Activated CD4-positive, alpha-beta T cell treated with anti-CD3 and anti-CD28 coated beads for 4 hours (primary cell): ENCODE results near the gene PCDHA7.
"Not testable (repeated sequence)": the region's sequence is repeated elsewhere in the genome, so short reads cannot be mapped to it uniquely, and the experiment has no call there.

Experiments
- DNase-seq, 2 donors: peaks; one replicate each; pipeline ENCODE4 v3.0.0-alpha.2; 2020

The PCDHA7 gene, protein sequence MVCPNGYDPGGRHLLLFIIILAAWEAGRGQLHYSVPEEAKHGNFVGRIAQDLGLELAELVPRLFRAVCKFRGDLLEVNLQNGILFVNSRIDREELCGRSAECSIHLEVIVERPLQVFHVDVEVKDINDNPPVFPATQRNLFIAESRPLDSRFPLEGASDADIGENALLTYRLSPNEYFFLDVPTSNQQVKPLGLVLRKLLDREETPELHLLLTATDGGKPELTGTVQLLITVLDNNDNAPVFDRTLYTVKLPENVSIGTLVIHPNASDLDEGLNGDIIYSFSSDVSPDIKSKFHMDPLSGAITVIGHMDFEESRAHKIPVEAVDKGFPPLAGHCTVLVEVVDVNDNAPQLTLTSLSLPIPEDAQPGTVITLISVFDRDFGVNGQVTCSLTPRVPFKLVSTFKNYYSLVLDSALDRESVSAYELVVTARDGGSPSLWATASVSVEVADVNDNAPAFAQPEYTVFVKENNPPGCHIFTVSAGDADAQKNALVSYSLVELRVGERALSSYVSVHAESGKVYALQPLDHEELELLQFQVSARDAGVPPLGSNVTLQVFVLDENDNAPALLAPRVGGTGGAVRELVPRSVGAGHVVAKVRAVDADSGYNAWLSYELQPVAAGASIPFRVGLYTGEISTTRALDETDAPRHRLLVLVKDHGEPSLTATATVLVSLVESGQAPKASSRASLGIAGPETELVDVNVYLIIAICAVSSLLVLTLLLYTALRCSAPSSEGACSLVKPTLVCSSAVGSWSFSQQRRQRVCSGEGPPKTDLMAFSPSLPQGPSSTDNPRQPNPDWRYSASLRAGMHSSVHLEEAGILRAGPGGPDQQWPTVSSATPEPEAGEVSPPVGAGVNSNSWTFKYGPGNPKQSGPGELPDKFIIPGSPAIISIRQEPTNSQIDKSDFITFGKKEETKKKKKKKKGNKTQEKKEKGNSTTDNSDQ

DNA sequence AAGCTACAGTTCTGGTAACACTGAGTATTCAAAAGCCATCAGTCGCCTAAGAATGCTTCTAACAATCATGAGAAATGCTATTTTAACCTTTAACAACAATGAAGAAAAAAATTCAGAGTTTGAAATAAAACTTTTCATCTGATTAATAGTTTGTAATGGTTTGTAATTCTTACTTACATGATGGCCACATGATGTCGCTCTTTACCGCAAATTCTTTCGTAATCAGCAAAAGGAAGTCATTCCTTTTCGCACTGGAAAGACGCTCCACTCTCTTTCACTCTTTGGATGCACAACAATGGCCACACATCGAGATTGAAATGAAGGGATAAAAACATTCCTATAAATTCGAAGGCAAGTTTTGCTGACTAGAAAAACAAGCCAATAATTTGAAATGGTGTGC lies at the start of gene PCDHA7:
PCDHA7 (plus strand) TSS at position 277 of the 400 bp plus-strand sequence; CDS start at position 392, 115 bp downstream.
- no peak for DNase-seq

DNA sequence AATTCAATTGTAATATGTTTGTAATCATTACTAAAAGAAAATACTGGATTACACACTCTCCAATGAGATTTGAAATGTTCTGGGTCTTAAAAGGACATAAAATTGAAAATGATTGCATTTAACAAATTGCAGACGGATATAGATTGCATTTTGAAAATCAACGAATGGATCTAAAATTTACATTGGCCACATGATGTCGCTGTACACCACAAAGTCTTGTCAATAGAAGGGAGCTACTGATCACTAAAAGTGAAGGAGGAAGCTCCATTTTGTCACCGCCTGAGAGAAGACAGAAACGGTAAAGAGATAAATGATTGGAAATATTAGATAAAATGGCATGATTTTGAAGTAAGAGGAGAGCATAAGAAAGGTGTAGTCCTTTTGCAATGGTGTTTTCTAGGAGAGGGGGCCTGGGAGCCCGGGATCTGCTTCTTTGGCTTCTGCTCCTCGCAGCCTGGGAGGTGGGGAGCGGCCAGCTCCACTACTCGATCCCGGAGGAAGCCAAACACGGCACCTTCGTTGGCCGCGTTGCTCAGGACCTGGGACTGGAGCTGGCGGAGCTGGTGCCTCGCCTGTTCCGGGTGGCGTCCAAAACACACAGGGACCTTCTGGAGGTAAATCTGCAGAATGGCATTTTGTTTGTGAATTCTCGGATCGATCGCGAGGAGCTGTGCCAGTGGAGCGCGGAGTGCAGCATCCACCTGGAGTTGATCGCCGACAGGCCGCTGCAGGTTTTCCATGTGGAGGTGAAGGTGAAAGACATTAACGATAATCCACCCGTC lies 48.0 kb upstream of the PCDHA7 start, which contains the start of gene PCDHA1:
PCDHA1 (plus strand) TSS at position 236 of the 782 bp plus-strand sequence.
- no peak for DNase-seq

DNA sequence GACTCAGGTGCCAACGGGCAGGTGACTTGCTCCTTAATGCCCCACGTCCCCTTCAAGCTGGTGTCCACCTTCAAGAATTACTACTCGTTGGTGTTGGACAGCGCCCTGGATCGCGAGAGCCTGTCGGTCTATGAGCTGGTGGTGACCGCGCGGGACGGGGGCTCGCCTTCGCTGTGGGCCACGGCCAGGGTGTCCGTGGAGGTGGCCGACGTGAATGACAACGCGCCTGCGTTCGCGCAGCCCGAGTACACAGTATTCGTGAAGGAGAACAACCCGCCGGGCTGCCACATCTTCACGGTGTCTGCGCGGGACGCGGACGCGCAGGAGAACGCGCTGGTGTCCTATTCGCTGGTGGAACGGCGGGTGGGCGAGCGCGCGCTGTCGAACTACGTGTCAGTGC lies 46.6 kb upstream of the PCDHA7 start:
- not testable (repeated sequence) for DNase-seq

DNA sequence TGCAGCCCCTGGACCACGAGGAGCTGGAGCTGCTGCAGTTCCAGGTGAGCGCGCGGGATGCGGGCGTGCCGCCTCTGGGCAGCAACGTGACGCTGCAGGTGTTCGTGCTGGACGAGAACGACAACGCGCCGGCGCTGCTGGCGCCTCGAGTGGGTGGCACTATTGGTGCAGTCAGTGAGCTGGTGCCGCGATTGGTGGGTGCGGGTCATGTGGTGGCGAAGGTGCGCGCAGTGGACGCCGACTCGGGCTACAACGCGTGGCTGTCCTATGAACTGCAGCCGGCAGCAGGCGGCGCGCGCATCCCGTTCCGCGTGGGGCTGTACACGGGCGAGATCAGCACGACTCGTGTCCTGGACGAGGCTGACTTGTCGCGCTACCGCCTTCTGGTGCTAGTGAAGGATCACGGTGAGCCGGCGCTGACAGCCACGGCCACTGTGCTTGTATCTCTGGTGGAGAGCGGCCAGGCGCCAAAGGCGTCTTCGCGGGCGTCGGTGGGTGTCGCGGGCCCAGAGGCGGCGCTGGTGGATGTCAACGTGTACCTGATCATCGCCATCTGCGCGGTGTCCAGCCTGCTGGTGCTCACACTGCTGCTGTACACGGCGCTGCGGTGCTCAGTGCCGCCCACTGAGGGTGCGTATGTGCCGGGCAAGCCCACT lies 46.1 kb upstream of the PCDHA7 start:
- DNase-seq, result not testable (repeated sequence)

DNA sequence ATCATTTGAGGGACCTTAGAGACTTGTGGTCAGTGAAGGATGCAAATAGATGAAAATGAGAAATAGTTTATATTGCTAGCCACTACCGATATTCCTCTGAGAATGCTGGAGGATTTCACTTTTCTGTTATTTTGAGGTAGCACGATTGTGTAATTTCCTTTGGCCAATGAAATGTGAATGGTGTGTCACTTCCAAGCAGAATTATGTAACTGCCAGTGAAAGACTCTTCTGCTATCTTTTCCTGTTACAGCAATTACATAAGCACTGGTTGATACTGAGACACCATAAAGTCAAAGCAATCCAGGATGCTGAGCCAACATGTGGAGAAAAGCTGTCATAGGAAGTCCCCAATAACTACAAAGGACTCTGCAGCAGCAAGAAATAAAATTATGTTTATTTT lies 43.0 kb upstream of the PCDHA7 start:
- no peak for DNase-seq

DNA sequence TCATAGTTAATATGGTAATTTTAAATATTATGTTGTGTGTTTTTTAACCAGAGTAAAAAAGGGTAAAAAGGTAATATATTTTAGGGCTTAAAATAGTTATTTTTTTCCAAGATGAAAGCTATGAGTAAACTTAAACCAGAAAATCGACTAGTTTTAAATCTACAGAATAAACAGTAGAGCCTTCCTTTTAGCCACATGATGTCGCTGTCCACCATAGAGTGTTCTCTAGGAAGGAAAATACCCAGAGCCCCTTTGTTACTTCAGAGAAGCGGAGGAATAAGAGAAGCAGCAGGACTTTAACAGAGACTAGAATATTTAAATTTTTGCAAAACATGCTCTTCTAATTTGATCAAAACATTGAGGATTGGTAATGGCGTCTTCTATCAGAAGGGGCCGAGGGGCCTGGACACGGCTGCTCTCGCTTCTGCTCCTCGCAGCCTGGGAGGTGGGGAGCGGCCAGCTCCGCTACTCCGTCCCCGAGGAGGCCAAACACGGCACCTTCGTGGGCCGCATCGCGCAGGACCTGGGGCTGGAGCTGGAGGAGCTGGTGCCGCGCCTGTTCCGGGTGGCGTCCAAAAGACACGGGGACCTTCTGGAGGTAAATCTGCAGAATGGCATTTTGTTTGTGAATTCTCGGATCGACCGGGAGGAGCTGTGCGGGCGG lies 39.3 kb upstream of the PCDHA7 start, which contains the start of gene PCDHA2:
PCDHA2 (plus strand) TSS at position 258 of the 664 bp plus-strand sequence.
- no peak for DNase-seq

DNA sequence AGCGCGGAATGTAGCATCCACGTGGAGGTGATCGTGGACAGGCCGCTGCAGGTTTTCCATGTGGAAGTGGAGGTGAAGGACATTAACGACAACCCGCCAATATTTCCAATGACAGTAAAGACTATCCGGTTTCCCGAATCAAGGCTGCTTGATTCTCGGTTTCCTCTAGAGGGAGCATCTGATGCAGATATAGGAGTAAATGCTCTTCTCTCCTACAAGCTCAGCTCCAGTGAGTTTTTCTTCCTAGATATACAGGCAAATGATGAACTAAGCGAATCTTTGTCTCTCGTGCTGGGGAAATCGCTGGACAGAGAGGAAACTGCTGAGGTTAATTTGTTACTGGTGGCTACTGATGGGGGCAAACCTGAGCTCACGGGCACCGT lies 38.8 kb upstream of the PCDHA7 start:
- DNase-seq, result no peak

DNA sequence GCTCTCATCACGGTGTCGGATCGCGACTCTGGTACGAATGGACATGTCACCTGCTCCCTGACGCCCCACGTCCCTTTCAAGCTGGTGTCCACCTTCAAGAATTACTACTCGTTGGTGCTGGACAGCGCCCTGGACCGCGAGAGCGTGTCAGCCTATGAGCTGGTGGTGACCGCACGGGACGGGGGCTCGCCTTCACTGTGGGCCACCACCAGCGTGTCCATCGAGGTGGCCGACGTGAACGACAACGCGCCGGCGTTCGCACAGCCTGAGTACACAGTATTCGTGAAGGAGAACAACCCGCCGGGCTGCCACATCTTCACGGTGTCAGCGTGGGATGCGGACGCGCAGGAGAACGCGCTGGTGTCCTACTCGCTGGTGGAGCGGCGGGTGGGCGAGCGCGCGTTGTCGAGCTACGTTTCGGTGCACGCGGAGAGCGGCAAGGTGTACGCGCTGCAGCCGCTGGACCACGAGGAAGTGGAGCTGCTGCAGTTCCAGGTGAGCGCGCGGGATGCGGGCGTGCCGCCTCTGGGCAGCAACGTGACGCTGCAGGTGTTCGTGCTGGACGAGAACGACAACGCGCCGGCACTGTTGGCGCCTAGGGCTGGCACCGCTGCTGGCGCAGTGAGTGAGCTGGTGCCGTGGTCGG lies 37.9 kb upstream of the PCDHA7 start:
- not testable (repeated sequence) for DNase-seq

DNA sequence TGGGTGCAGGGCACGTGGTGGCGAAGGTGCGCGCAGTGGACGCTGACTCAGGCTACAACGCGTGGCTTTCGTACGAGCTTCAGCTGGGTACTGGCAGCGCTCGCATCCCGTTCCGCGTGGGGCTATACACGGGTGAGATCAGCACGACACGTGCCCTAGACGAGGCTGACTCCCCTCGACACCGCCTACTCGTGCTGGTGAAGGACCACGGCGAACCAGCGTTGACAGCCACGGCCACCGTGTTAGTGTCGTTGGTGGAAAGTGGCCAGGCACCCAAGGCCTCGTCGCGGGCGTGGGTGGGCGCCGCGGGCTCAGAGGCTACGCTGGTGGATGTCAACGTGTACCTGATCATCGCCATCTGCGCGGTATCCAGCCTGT lies 37.4 kb upstream of the PCDHA7 start:
- DNase-seq, result no peak

DNA sequence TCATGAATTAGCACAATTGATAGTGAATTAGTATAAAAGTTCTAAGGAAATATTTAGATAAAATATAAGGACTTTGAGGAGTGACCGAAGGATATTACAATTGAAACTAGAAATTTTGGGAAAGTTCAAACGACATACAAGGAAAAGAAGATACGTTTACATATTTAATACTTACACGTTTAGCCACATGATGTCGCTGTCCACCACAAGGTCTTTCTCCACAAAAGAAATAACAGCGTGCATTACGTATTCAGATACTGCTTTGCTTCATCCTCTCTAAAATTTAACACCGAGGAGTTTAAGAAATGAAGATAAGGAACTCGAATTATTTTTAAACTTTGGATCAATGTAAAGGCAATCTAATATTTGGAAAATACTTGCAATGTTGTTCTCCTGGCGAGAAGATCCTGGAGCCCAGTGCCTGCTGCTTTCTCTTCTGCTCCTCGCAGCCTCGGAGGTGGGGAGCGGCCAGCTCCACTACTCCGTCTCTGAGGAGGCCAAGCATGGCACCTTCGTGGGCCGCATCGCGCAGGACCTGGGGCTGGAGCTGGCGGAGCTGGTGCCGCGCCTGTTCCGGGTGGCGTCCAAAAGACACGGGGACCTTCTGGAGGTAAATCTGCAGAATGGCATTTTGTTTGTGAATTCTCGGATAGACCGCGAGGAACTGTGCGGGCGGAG lies 33.1 kb upstream of the PCDHA7 start, which contains the start of gene PCDHA3:
PCDHA3 (plus strand) TSS at position 242 of the 678 bp plus-strand sequence.
- DNase-seq, result no peak

DNA sequence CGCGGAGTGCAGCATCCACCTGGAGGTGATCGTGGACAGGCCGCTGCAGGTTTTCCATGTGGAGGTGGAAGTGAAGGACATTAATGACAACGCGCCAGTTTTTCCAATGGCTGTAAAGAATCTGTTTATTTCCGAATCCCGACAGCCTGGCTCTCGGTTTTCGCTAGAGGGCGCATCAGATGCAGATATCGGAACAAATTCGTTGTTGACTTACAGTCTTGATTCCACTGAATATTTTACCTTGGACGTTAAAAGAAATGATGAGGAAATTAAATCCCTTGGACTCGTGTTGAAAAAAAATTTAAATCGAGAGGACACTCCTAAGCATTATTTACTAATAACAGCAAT lies 32.6 kb upstream of the PCDHA7 start:
- DNase-seq, result no peak

DNA sequence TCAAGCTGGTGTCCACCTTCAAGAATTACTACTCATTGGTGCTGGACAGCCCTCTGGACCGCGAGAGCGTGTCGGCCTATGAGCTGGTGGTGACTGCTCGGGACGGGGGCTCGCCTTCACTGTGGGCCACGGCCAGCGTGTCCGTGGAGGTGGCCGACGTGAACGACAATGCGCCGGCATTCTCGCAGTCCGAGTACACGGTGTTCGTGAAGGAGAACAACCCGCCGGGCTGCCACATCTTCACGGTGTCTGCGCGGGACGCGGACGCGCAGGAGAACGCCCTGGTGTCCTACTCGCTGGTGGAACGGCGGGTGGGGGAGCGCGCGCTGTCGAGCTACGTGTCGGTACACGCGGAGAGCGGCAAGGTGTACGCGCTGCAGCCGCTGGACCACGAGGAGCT lies 31.7 kb upstream of the PCDHA7 start:
- not testable (repeated sequence) for DNase-seq

DNA sequence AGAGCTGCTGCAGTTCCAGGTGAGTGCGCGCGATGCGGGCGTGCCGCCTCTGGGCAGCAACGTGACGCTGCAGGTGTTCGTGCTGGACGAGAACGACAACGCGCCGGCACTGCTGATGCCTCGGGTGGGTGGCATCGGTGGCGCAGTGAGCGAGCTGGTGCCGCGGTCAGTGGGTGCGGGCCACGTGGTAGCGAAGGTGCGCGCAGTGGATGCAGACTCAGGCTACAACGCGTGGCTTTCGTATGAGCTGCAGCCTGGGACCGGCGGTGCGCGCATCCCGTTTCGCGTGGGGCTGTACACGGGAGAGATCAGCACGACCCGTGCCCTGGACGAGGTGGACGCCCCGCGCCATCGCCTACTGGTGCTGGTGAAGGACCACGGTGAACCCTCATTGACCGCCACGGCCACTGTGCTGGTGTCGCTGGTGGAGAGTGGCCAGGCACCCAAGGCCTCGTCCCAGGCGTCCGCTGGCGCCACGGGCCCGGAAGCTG lies 31.2 kb upstream of the PCDHA7 start:
- no peak for DNase-seq

DNA sequence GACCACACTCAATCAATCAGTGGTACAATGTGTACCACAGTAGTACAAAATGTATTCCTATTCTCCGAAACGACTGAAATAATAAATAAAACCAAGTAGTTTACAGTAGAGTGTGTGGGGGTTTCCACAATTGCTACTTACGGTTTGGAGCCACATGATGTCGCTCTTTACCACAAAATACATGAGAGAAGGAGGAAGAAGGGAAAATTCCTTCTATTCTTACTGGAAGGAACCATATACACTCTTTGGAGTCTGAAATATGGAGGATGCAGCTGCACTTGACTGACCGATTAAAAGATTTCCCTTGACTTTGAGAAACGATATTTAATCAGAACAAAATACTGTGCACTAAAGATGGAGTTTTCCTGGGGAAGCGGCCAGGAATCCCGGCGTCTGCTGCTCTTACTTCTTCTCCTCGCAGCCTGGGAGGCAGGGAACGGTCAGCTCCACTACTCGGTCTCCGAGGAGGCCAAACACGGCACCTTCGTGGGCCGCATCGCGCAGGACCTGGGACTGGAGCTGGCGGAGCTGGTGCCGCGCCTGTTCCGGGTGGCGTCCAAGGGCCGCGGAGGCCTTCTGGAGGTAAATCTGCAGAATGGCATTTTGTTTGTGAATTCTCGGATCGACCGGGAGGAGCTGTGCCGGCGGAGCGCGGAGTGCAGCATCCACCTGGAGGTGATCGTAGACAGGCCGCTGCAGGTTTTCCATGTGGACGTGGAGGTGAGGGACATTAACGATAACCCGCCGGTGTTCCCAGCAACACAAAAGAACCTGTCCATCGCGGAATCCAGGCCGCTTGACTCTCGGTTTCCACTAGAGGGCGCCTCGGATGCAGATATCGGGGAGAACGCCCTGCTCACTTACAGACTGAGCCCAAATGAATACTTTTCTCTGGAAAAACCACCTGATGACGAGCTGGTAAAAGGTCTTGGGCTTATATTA lies 27.0 kb upstream of the PCDHA7 start, which contains the start of gene PCDHA4:
PCDHA4 (plus strand) TSS at position 235 of the 942 bp plus-strand sequence.
- DNase-seq, result no peak

DNA sequence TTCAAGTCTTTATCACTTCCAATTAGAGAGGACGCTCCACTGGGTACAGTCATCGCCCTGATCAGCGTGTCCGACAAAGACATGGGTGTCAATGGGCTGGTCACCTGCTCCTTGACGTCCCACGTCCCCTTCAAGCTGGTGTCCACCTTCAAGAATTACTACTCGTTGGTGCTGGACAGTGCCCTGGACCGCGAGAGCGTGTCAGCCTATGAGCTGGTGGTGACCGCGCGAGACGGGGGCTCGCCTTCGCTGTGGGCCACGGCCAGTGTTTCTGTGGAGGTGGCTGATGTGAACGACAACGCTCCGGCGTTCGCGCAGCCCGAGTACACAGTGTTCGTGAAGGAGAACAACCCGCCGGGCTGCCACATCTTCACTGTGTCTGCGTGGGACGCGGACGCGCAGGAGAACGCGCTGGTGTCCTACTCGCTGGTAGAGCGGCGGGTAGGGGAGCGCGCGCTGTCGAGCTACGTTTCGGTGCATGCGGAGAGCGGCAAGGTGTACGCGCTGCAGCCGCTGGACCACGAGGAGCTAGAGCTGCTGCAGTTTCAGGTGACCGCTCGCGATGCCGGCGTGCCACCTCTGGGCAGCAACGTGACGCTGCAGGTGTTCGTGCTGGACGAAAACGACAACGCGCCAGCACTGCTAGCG lies 25.7 kb upstream of the PCDHA7 start:
- not testable (repeated sequence) for DNase-seq

DNA sequence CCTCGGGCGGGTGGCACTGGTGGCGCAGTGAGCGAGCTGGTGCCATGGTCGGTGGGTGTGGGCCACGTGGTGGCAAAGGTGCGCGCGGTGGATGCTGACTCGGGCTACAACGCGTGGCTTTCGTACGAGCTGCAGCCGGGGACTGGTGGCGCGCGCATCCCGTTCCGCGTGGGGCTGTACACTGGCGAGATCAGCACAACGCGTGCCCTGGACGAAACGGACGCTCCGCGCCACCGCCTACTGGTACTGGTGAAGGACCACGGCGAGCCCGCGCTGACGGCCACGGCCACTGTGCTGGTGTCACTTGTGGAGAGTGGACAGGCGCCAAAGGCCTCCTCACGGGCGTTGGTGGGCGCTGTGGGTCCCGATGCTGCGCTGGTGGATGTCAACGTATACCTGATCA lies 25.2 kb upstream of the PCDHA7 start:
- DNase-seq, result no peak

DNA sequence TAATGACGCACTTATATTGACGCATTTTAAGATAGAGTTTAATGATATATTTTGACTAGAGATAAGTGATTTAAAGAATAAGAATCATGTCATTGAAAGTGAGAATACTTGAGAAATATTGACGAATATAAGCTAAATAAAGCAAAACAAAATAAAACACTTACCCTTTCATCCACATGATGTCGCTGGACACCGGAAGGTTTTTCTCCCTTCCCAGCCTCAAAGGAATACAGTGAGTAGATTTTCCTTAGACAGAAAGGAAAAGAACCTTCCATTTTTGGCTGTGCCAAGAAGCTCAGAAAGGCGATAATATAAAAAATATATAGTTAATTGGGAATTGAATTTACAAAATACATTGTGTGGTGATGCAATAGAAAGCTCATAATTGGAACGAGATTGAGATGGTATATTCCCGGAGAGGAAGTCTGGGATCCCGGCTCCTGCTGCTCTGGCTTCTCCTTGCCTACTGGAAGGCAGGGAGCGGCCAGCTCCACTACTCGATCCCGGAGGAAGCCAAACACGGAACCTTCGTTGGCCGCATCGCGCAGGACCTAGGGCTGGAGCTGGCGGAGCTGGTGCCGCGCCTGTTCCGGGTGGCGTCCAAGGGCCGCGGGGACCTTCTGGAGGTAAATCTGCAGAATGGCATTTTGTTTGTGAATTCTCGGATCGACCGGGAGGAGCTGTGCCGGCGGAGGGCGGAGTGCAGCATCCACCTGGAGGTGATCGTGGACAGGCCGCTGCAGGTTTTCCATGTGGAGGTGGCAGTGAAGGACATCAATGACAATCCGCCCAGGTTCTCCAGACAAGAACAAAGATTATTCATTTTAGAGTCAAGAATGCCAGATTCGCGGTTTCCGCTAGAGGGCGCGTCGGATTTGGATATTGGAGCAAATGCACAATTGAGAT lies 12.4 kb upstream of the PCDHA7 start, which contains the start of gene PCDHA5:
PCDHA5 (plus strand) TSS at position 239 of the 906 bp plus-strand sequence.
- no peak for DNase-seq
